ENCODE measurements around the gene ZNF691. TPM values are rescaled to one million over a fixed set of nuclear protein-coding genes. Genes with fewer than 3 reads are reported as not detected.

ZNF691 gene
- total and polyA plus RNA-seq, 9 donors: 8.6 to 10.7 (median 9.9) TPM

DNA sequence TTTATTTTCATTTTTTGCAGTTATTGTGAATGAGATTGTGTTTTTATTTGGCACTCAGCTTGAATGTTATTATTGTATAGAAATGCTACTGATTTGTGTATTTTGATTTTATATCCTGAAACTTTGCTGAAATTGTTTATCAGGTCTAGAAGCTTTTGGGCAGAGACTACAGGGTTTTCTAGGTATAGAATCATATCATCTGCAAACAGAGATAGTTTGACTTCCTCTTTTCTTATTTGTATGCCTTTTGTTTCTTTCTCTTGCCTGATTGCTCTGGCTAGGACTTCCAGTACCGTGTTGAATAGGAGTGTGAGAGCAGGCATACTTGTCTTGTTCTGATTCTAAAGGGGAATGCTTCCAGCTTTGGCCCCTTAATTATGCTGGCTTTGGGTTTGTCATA, 27.3 kb downstream of the ZNF691 start:
- 67% methylated on average over 1 of the region's 1 CpG for WGBS (ENCODE audit: insufficient coverage)
- H3K27me3 ChIP-seq (ENCODE audit: control insufficient read depth, insufficient read depth, low read length): peaks cover 3% of the 10 kb centered on the region
- DNase-seq: no peak
- no peaks in the 10 kb centered on the region for H3K36me3 ChIP-seq (ENCODE audit: control insufficient read depth, insufficient read depth, low read length)
- H3K27ac ChIP-seq (ENCODE audit: low read length): no peak overlapping the region
- no peak overlapping the region for H3K4me3 ChIP-seq (ENCODE audit: low read length)
- H3K4me1 ChIP-seq (ENCODE audit: control insufficient read depth, insufficient read depth, low read length): no peaks in the 10 kb centered on the region
- no peaks in the 10 kb centered on the region for H3K9me3 ChIP-seq (replicated peaks; ENCODE audit: control insufficient read depth, low read depth, low read length)

DNA sequence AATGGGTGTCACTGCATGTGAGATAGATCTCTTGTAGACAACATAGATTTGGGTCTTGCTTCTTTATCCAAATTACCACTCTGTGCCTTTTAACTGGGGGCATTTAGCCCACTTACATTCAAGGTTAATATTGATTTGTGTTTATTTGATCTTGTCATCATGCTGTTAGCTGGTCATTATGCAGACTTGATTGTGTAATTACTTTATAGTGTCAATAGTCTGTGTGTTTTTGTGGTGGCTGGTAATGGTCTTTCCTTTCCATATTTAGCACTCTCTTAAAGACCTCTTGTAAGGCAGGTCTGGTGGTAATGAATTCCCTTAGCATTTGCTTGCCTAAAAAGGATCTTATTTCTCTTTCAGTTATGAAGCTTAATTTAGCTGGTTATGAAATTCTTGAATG, 29.6 kb downstream of the ZNF691 start:
- H3K4me1 ChIP-seq (ENCODE audit: control insufficient read depth, insufficient read depth, low read length): no peaks in the 10 kb centered on the region
- H3K27me3 ChIP-seq (ENCODE audit: control insufficient read depth, insufficient read depth, low read length): peaks cover 5% of the 10 kb centered on the region
- H3K27ac ChIP-seq (ENCODE audit: low read length): no peak overlapping the region
- H3K9me3 ChIP-seq (replicated peaks; ENCODE audit: control insufficient read depth, low read depth, low read length): no peaks in the 10 kb centered on the region
- DNase-seq: no peak
- H3K4me3 ChIP-seq (ENCODE audit: low read length): no peak overlapping the region
- H3K36me3 ChIP-seq (ENCODE audit: control insufficient read depth, insufficient read depth, low read length): no peaks in the 10 kb centered on the region

DNA sequence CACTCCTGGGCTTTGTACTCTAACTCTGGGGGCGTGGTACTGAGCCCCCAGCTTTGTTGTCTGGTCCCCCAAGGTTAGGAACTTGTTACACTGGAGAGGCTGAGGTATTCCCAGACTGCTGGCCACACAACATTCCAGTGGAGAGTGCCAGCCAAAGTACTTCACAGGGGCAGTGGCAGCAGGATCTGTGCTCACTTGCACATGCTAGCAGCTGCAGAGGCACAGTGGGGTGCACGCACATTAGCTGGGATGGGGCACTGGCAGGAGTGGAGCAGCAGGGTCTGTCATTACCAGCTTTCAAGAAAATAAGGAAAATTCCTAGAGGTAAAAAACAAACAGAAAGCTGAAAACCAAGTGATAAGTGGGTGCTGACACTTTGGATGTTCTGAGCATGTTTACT, 31.0 kb downstream of the ZNF691 start:
- H3K4me1 ChIP-seq (ENCODE audit: control insufficient read depth, insufficient read depth, low read length): no peaks in the 10 kb centered on the region
- peaks cover 5% of the 10 kb centered on the region for H3K27me3 ChIP-seq (ENCODE audit: control insufficient read depth, insufficient read depth, low read length)
- no peaks in the 10 kb centered on the region for H3K36me3 ChIP-seq (ENCODE audit: control insufficient read depth, insufficient read depth, low read length)
- no peak overlapping the region for H3K27ac ChIP-seq (ENCODE audit: low read length)
- H3K4me3 ChIP-seq (ENCODE audit: low read length): no peak overlapping the region
- H3K9me3 ChIP-seq (replicated peaks; ENCODE audit: control insufficient read depth, low read depth, low read length): no peaks in the 10 kb centered on the region
- DNase-seq: no peak
- WGBS (ENCODE audit: insufficient coverage): 58% methylated on average over 2 of the region's 2 CpGs

DNA sequence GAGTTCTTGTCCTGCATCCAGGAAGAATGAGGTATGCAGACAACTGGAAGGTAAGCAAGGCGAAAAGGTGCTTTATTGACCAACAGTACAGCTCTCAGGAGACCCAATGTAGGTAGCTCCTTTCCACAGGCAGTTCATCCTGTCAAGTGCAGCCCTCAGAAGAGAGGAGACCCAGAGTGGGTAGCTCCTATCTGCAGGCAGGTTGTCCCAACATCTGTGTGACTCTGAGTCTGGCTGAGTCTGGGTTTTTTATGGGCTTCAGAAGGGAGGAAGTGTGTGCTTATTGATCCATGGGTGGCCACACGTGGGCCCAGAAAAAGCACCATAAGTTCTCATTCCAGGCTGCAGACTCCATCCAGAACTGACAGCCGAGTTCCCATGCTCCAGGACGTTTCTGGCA, 34.0 kb downstream of the ZNF691 start:
- H3K27me3 ChIP-seq (ENCODE audit: control insufficient read depth, insufficient read depth, low read length): peaks cover 5% of the 10 kb centered on the region
- no peak for DNase-seq
- no peaks in the 10 kb centered on the region for H3K9me3 ChIP-seq (replicated peaks; ENCODE audit: control insufficient read depth, low read depth, low read length)
- H3K4me1 ChIP-seq (ENCODE audit: control insufficient read depth, insufficient read depth, low read length): no peaks in the 10 kb centered on the region
- WGBS (ENCODE audit: insufficient coverage): 66% methylated on average over 4 of the region's 4 CpGs
- no peak overlapping the region for H3K4me3 ChIP-seq (ENCODE audit: low read length)
- no peaks in the 10 kb centered on the region for H3K36me3 ChIP-seq (ENCODE audit: control insufficient read depth, insufficient read depth, low read length)
- H3K27ac ChIP-seq (ENCODE audit: low read length): no peak overlapping the region

DNA sequence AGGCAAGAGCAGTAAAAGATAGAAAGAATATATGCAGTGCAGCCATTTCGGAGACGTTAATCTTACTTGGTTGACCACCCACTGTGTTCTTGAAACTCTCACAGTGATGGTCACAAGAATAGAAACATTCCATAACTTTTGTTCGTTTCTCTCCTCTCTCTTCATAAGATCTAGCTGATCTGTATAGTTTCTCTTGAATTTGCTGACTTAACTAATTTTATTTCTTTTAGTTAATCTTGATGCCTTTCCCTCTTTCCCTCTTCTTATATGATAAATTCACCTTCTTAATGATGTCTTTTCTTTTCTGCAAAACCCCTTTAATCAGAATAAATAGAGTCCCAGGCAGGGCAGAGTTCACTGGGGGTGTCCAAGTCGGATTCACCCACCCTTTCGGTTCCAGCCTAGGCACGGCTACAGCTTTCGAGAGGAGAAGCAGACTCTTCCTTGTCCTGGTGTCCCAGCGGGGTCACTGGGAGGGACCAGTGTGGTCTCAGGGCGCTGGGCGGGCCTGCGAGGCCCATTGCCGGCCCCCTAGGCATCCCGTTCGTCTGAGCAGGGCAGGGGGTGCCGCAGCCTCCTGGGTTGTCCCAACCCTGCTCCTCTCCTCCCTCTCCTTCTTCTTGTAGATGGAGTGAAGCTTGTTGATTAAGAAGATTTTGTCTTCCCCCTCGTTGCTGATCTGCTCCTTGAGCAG, 39.8 kb downstream of the ZNF691 start:
- no peak overlapping the region for H3K4me3 ChIP-seq (ENCODE audit: low read length)
- 82% methylated on average over 5 of the region's 16 CpGs for WGBS (ENCODE audit: insufficient coverage)

DNA sequence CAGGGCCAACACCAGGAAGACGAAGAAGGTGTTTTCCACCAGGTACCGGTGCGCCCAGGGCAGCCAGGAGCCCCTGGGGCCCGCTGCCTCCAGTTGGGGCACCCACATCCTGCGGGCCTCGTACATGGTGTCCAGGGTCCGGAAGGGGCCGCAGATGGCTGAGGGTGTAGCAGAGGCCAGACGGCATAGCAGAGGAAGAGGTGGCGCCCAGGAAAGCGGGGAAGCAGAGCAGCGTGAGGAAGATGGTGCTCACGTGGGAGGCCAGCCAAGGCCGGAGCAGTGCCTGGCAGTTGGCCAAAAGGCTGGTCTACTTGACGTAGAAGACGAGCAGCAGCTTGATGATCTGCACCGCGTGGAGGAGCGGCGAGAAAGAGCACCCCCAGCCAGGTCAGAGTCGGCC, 40.4 kb downstream of the ZNF691 start:
- Histone ChIP-seq H3K9me3 (replicated peaks; ENCODE audit: control insufficient read depth, low read depth, low read length) (no peaks in the 10 kb centered on the region), H3K36me3 (ENCODE audit: control insufficient read depth, insufficient read depth, low read length) (no peaks in the 10 kb centered on the region), H3K27me3 (ENCODE audit: control insufficient read depth, insufficient read depth, low read length) (no peaks in the 10 kb centered on the region), H3K4me3 (ENCODE audit: low read length) (no peak overlapping the region), H3K4me1 (ENCODE audit: control insufficient read depth, insufficient read depth, low read length) (no peaks in the 10 kb centered on the region), H3K27ac (ENCODE audit: low read length) (no peak overlapping the region)
- 81% methylated on average over 20 of the region's 21 CpGs for WGBS (ENCODE audit: insufficient coverage)
- DNase-seq: no peak

More for the DNA sequence above, 39.8 kb downstream of the ZNF691 start:
- DNase-seq: no peak
- Histone ChIP-seq H3K27me3 (ENCODE audit: control insufficient read depth, insufficient read depth, low read length) (no peaks in the 10 kb centered on the region), H3K9me3 (replicated peaks; ENCODE audit: control insufficient read depth, low read depth, low read length) (no peaks in the 10 kb centered on the region), H3K36me3 (ENCODE audit: control insufficient read depth, insufficient read depth, low read length) (no peaks in the 10 kb centered on the region), H3K4me1 (ENCODE audit: control insufficient read depth, insufficient read depth, low read length) (no peaks in the 10 kb centered on the region), H3K27ac (ENCODE audit: low read length) (no peak overlapping the region)

DNA sequence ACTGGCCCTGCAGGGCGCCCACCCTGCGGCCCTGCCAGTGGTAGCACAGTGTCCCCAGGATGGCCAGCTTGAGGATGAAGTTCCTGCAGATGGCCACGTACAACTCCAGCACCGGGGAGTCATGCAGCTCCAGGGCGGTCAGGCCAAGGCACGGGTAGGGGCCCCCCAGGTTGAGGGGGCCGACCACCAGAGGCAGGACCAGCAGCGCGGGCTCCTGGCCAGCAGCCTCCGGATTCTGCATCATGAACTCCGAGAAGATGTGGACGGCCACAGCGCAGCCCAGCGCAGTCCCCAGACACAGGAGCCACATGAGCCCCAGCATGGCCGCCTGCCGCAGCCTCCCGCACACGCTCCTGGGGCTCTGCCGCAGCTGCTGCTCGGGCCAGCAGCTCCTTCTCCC, 41.0 kb downstream of the ZNF691 start:
- Histone ChIP-seq H3K27ac (ENCODE audit: low read length) (no peak overlapping the region), H3K36me3 (ENCODE audit: control insufficient read depth, insufficient read depth, low read length) (no peaks in the 10 kb centered on the region), H3K4me3 (ENCODE audit: low read length) (no peak overlapping the region), H3K4me1 (ENCODE audit: control insufficient read depth, insufficient read depth, low read length) (no peaks in the 10 kb centered on the region), H3K9me3 (replicated peaks; ENCODE audit: control insufficient read depth, low read depth, low read length) (no peaks in the 10 kb centered on the region), H3K27me3 (ENCODE audit: control insufficient read depth, insufficient read depth, low read length) (no peaks in the 10 kb centered on the region)
- 95% methylated on average over 20 of the region's 20 CpGs for WGBS (ENCODE audit: insufficient coverage)
- DNase-seq: no peak

DNA sequence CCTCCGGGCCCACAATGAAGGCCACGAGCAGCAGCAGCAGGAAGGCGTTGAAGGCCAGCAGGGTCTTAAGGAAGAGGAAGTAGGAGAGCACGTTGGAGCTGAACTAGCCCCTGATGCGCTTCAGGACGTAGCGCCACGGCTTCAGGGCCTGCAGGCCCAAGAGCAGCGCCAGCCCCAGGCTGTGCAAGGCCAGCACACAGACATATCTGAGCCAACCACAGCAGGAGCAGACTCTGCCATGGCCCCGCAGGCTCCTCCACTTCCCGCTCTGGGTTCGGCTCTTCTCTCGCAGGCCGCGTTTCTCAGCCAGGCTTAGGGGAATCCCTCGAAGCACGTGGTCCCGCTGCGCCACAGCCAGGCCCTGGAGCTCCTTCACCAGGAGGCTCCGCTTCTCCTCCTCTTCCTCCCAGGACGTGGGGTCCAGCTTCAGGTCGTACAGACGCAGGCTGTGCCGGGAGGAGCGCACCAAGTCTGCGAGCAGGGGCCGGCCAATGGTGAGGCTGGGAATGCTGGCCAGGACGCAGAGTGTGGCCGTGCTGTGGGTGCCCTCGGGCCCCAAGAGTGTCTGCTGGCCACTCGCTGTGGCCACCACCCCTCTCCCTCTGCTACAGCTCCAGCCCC, 41.7 kb downstream of the ZNF691 start:
- Histone ChIP-seq H3K9me3 (replicated peaks; ENCODE audit: control insufficient read depth, low read depth, low read length) (no peaks in the 10 kb centered on the region), H3K27me3 (ENCODE audit: control insufficient read depth, insufficient read depth, low read length) (no peaks in the 10 kb centered on the region), H3K36me3 (ENCODE audit: control insufficient read depth, insufficient read depth, low read length) (no peaks in the 10 kb centered on the region), H3K4me1 (ENCODE audit: control insufficient read depth, insufficient read depth, low read length) (no peaks in the 10 kb centered on the region), H3K4me3 (ENCODE audit: low read length) (no peak overlapping the region), H3K27ac (ENCODE audit: low read length) (no peak overlapping the region)
- DNase-seq: no peak
- 88% methylated on average over 29 of the region's 31 CpGs for WGBS (ENCODE audit: insufficient coverage)

GRCh38 chr1:42889264-42889663, 42.9 kb downstream of the ZNF691 start:
- no CpG with 5 or more reads among the region's 4 CpGs for WGBS (ENCODE audit: insufficient coverage)
- H3K9me3 ChIP-seq (replicated peaks; ENCODE audit: control insufficient read depth, low read depth, low read length): no peaks in the 10 kb centered on the region
- no peak overlapping the region for H3K4me3 ChIP-seq (ENCODE audit: low read length)

GRCh38 chr1:42891465-42892138, 45.2 kb downstream of the ZNF691 start:
- WGBS (ENCODE audit: insufficient coverage): 66% methylated on average over 4 of the region's 5 CpGs
- DNase-seq: no peak

More at GRCh38 chr1:42889264-42889663, 42.9 kb downstream of the ZNF691 start:
- Histone ChIP-seq H3K36me3 (ENCODE audit: control insufficient read depth, insufficient read depth, low read length) (no peaks in the 10 kb centered on the region), H3K27ac (ENCODE audit: low read length) (no peak overlapping the region), H3K4me1 (ENCODE audit: control insufficient read depth, insufficient read depth, low read length) (no peaks in the 10 kb centered on the region), H3K27me3 (ENCODE audit: control insufficient read depth, insufficient read depth, low read length) (no peaks in the 10 kb centered on the region)
- DNase-seq: no peak

More at GRCh38 chr1:42891465-42892138, 45.2 kb downstream of the ZNF691 start:
- H3K4me1 ChIP-seq (ENCODE audit: control insufficient read depth, insufficient read depth, low read length): no peaks in the 10 kb centered on the region
- no peak overlapping the region for H3K4me3 ChIP-seq (ENCODE audit: low read length)
- no peaks in the 10 kb centered on the region for H3K36me3 ChIP-seq (ENCODE audit: control insufficient read depth, insufficient read depth, low read length)
- H3K27ac ChIP-seq (ENCODE audit: low read length): no peak overlapping the region
- no peaks in the 10 kb centered on the region for H3K27me3 ChIP-seq (ENCODE audit: control insufficient read depth, insufficient read depth, low read length)
- H3K9me3 ChIP-seq (replicated peaks; ENCODE audit: control insufficient read depth, low read depth, low read length): no peaks in the 10 kb centered on the region

Measured in muscle of leg (tissue), 11 donors.